IMR-90 (cell line): Measurements from ENCODE around the gene MRGPRD. TPM values are rescaled to one million over a fixed set of nuclear protein-coding genes. Genes with fewer than 3 reads are reported as not detected.
A peak's percentile ranks its signal among the peaks of the same experiment; 100 is the strongest.

ENCODE experiments used
- ATAC-seq: fragments of 200-7000 bp; cut with Tn5 transposase; 2 replicates; pipeline ENCODE4 v1.9.1; 2020; ENCODE audit warnings: low read depth, mild to moderate bottlenecking, moderate library complexity
- Bru-seq: library from RNA; stranded (reverse); fragments of 400-500 nt; gene quantifications from one replicate; lab custom pipeline; 2021; lab: Mats Ljungman, UMichigan
- BruChase-seq, 2 experiments: library from RNA; stranded (reverse); fragments of 400-500 nt; gene quantifications; one replicate each; lab custom pipeline; 2021; lab: Mats Ljungman, UMichigan
- BruUV-seq: library from RNA; stranded (reverse); fragments of 400-500 nt; replicated peaks from 2 replicates; lab custom pipeline; 2021; lab: Mats Ljungman, UMichigan
- CTCF ChIA-PET: fragments of 300-600 bp; formaldehyde crosslinking; extraction: SDS; loops from one replicate; lab custom pipeline; 2021; ENCODE audit warnings: antibody characterized with exemption; lab: Yijun Ruan, JAX
- POLR2A ChIA-PET: fragments of 300-600 bp; sonication (Branson Sonifier 250); formaldehyde crosslinking; loops from one replicate; lab custom pipeline; 2022; ENCODE audit warnings: antibody characterized with exemption; ENCODE audit not compliant: unreplicated experiment; lab: Charles Lee
- DNase-seq: peaks from one replicate; pipeline ENCODE4 v3.0.0; 2013
- H2AFZ ChIP-seq: replicated peaks from 2 replicates; pipeline ENCODE3; 2013; ENCODE audit warnings: low read length, mild to moderate bottlenecking; ENCODE audit not compliant: poor library complexity
- H2AK5ac ChIP-seq: 2 replicates; pipeline ENCODE4 v1.6.1; 2013; ENCODE audit warnings: low read depth, low read length, inconsistent platforms
- H2AK9ac ChIP-seq: replicated peaks from 2 replicates; pipeline ENCODE3; 2013; ENCODE audit warnings: mild to moderate bottlenecking, low read depth, low read length, moderate library complexity; ENCODE audit not compliant: poor library complexity
- H2BK120ac ChIP-seq: 2 replicates; pipeline ENCODE4 v1.6.1; 2013; ENCODE audit warnings: low read depth, low read length, inconsistent platforms
- H2BK15ac ChIP-seq: 3 replicates; pipeline ENCODE4 v1.6.1; 2013; ENCODE audit warnings: low read depth, low read length, inconsistent platforms
- H2BK20ac ChIP-seq: 2 replicates; pipeline ENCODE4 v1.6.1; 2013; ENCODE audit warnings: low read depth, mild to moderate bottlenecking, inconsistent platforms, low read length, moderate library complexity
- H2BK5ac ChIP-seq: 2 replicates; pipeline ENCODE4 v1.6.1; 2013; ENCODE audit warnings: mild to moderate bottlenecking, low read depth, low read length, inconsistent platforms; ENCODE audit not compliant: poor library complexity, severe bottlenecking
- H3K14ac ChIP-seq: replicated peaks from 2 replicates; pipeline ENCODE4 v1.6.1; 2013; ENCODE audit warnings: low read depth, low read length, inconsistent platforms
- H3K18ac ChIP-seq: 2 replicates; pipeline ENCODE4 v1.6.1; 2013; ENCODE audit warnings: low read depth, low read length, control low read depth
- H3K23ac ChIP-seq: 2 replicates; pipeline ENCODE4 v1.6.1; 2013; ENCODE audit warnings: low read depth, low read length, inconsistent platforms
- H3K27ac ChIP-seq: 2 replicates; pipeline ENCODE4 v1.5.1; 2013; ENCODE audit warnings: mild to moderate bottlenecking, control low read depth, low read length; ENCODE audit not compliant: insufficient read depth
- H3K27me3 ChIP-seq: 2 replicates; pipeline ENCODE4 v1.6.1; 2013; ENCODE audit warnings: low read length; ENCODE audit not compliant: control insufficient read depth, insufficient read depth
- H3K36me3 ChIP-seq: 2 replicates; pipeline ENCODE4 v1.6.1; 2013; ENCODE audit warnings: low read length, mixed read lengths; ENCODE audit not compliant: control insufficient read depth, insufficient read depth
- H3K4ac ChIP-seq: 2 replicates; pipeline ENCODE4 v1.6.1; 2013; ENCODE audit warnings: low read depth, low read length, inconsistent platforms
- H3K4me1 ChIP-seq: 2 replicates; pipeline ENCODE4 v1.6.1; 2013; ENCODE audit warnings: low read length, mixed read lengths; ENCODE audit not compliant: control insufficient read depth, insufficient read depth
- H3K4me2 ChIP-seq: 2 replicates; pipeline ENCODE4 v1.6.1; 2013; ENCODE audit warnings: low read depth, mild to moderate bottlenecking, control low read depth, low read length, moderate library complexity
- H3K4me3 ChIP-seq: 2 replicates; pipeline ENCODE4 v1.5.1; 2013; ENCODE audit warnings: low read depth, mild to moderate bottlenecking, control low read depth, low read length, moderate library complexity; ENCODE audit not compliant: insufficient read depth
- H3K56ac ChIP-seq: 2 replicates; pipeline ENCODE4 v1.6.1; 2013; ENCODE audit warnings: low read length, inconsistent platforms; ENCODE audit not compliant: insufficient read depth; ENCODE audit errors: extremely low read depth
- H3K79me1 ChIP-seq, 2 experiments: 2 replicates each; pipeline ENCODE4 v1.6.1; 2013; ENCODE audit warnings: low read length in 2 of 2, inconsistent platforms in 1 of 2, low read depth in 1 of 2
- H3K9ac ChIP-seq: 2 replicates; pipeline ENCODE4 v1.6.1; 2013; ENCODE audit warnings: low read depth, low read length, control low read depth
- H3K9me1 ChIP-seq: 2 replicates; pipeline ENCODE4 v1.6.1; 2013; ENCODE audit warnings: low read length, inconsistent platforms; ENCODE audit not compliant: insufficient read depth
- H3K9me3 ChIP-seq: 2 replicates; pipeline ENCODE4 v1.6.1; 2013; ENCODE audit warnings: low read length; ENCODE audit not compliant: control insufficient read depth, insufficient read depth
- H4K20me1 ChIP-seq: 2 replicates; pipeline ENCODE4 v1.6.1; 2013; ENCODE audit warnings: low read length, inconsistent platforms; ENCODE audit not compliant: insufficient read depth
- H4K5ac ChIP-seq: 2 replicates; pipeline ENCODE4 v1.6.1; 2013; ENCODE audit warnings: mild to moderate bottlenecking, low read depth, low read length, control low read depth
- H4K8ac ChIP-seq, 2 experiments: 2 replicates each; pipeline ENCODE4 v1.6.1; 2013; ENCODE audit warnings: low read depth in 2 of 2, low read length in 2 of 2, control low read depth in 1 of 2, inconsistent platforms in 1 of 2
- H4K91ac ChIP-seq: 2 replicates; pipeline ENCODE4 v1.6.1; 2013; ENCODE audit warnings: low read depth, low read length, inconsistent platforms; ENCODE audit not compliant: insufficient read depth
- BHLHE40 ChIP-seq: fragments of 150-350 bp; IDR thresholded peaks from 2 replicates; pipeline ENCODE4 v1.6.1; 2016; ENCODE audit warnings: mild to moderate bottlenecking, low read depth, low read length
- CHD1 ChIP-seq: IDR thresholded peaks from 2 replicates; pipeline ENCODE4 v1.6.1; 2012; ENCODE audit warnings: low read depth, low read length, improper control_type of control experiment
- MAFK ChIP-seq: IDR thresholded peaks from 2 replicates; pipeline ENCODE4 v1.6.1; 2012; ENCODE audit warnings: low read depth, low read length, improper control_type of control experiment
- MAZ ChIP-seq: IDR thresholded peaks from 2 replicates; pipeline ENCODE4 v1.6.1; 2012; ENCODE audit warnings: low read depth, mild to moderate bottlenecking, low read length, improper control_type of control experiment, moderate library complexity, borderline replicate concordance
- NFE2L2 ChIP-seq: fragments of 150-350 bp; IDR thresholded peaks from 2 replicates; pipeline ENCODE4 v1.6.1; 2016; ENCODE audit warnings: low read depth, mild to moderate bottlenecking, low read length
- POLR2A ChIP-seq: IDR thresholded peaks from 2 replicates; pipeline ENCODE4 v1.6.1; 2012; ENCODE audit warnings: mild to moderate bottlenecking, low read depth, low read length
- RAD21 ChIP-seq: IDR thresholded peaks from 2 replicates; pipeline ENCODE4 v1.6.1; 2012; ENCODE audit warnings: low read length, improper control_type of control experiment
- RCOR1 ChIP-seq: IDR thresholded peaks from 2 replicates; pipeline ENCODE4 v1.6.1; 2012; ENCODE audit warnings: mild to moderate bottlenecking, low read length, improper control_type of control experiment; ENCODE audit not compliant: insufficient replicate concordance
- RFX5 ChIP-seq: IDR thresholded peaks from 2 replicates; pipeline ENCODE4 v1.8.0; 2012; ENCODE audit warnings: low read depth, mild to moderate bottlenecking, low read length, moderate library complexity
- SMC3 ChIP-seq: fragments of 150-350 bp; IDR thresholded peaks from 2 replicates; pipeline ENCODE4 v1.6.1; 2016; ENCODE audit warnings: low read depth, mild to moderate bottlenecking, antibody characterized with exemption, low read length, moderate library complexity
- WGBS, 2 experiments: methylation state at CpG; one replicate each; pipeline versions ENCODE4 v1.1.5 to v1.1.7; 2013; ENCODE audit warnings: missing lambda C conversion rate in 2 of 2; ENCODE audit not compliant: insufficient read length in 1 of 2; ENCODE audit errors: extremely low coverage in 2 of 2; 5-methylcytosine and 5-hydroxymethylcytosine counted together
- dilution Hi-C: fragments of 300-500 bp; cut with HindIII; formaldehyde crosslinking; loops from one replicate; pipeline ENCODE4 v1.14.3; 2018; ENCODE audit warnings: low sequenced_read_pairs; ENCODE audit not compliant: unreplicated experiment
- in situ Hi-C: fragments of 300-500 bp; cut with MboI; formaldehyde crosslinking; loops from 3 replicates; pipeline ENCODE4 v1.14.3; 2019; ENCODE audit warnings: low sequenced_read_pairs, inconsistent platforms, mixed read lengths
- intact Hi-C: fragments of 100-400 bp; cut with micrococcal nuclease; formaldehyde crosslinking; loops from 2 replicates; pipeline ENCODE4 v1.10.0; 2022
- long read RNA-seq: library from polyadenylated mRNA; unstranded; transcript quantifications from one replicate; pipeline ENCODE4 v2.0.0, GENCODE V29; 2021; ENCODE audit not compliant: unreplicated experiment
- polyA plus RNA-seq, 3 experiments: library from polyadenylated mRNA; depleted of rRNA; stranded (reverse); fragments of >200 nt; gene quantifications; 2 replicates each; pipeline ENCODE4 v1.2.3, GENCODE V29; 2012; ENCODE audit warnings: low replicate concordance in 1 of 3
- total RNA-seq: library from RNA; depleted of rRNA; stranded (reverse); fragments of >200 nt; gene quantifications from 2 replicates; pipeline ENCODE4 v1.2.3, GENCODE V29; 2012; rRNA removed
- TF ChIP-seq, protein P1 (sequence below): fragments of 150-350 bp; IDR thresholded peaks from 2 replicates; pipeline ENCODE4 v1.6.1; 2017; ENCODE audit warnings: mild to moderate bottlenecking, antibody characterized with exemption, low read length, low read depth
- TF ChIP-seq, protein P2 (sequence below): fragments of 150-350 bp; IDR thresholded peaks from 2 replicates; pipeline ENCODE4 v1.6.1; 2016; ENCODE audit warnings: low read depth, mild to moderate bottlenecking, low read length, moderate library complexity, borderline replicate concordance
- TF ChIP-seq, protein P3 (sequence below): conservative IDR thresholded peaks from 2 replicates; pipeline ENCODE4 v1.5.1; 2012; ENCODE audit warnings: mild to moderate bottlenecking, low read depth, low read length, improper control_type of control experiment

Gene MRGPRD, protein sequence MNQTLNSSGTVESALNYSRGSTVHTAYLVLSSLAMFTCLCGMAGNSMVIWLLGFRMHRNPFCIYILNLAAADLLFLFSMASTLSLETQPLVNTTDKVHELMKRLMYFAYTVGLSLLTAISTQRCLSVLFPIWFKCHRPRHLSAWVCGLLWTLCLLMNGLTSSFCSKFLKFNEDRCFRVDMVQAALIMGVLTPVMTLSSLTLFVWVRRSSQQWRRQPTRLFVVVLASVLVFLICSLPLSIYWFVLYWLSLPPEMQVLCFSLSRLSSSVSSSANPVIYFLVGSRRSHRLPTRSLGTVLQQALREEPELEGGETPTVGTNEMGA
- total RNA-seq (not detected in 2 replicates), polyA plus RNA-seq (2012; rRNA removed) (not detected in 2 replicates), Bru-seq, nascent RNA (not detected), BruChase-seq, experiment 1, labeled RNA remaining after a 6-hour chase (not detected), BruChase-seq, experiment 2, labeled RNA remaining after a 2-hour chase (percentile 17 among the genes with signal in this experiment)
- not detected in 2 replicates for polyA plus RNA-seq (2012; cell fraction: cytosol; rRNA removed)
- polyA plus RNA-seq (2012; cell fraction: nucleus; rRNA removed; ENCODE audit: low replicate concordance), result not detected in 2 replicates
- long read RNA-seq, result 0 reads

DNA sequence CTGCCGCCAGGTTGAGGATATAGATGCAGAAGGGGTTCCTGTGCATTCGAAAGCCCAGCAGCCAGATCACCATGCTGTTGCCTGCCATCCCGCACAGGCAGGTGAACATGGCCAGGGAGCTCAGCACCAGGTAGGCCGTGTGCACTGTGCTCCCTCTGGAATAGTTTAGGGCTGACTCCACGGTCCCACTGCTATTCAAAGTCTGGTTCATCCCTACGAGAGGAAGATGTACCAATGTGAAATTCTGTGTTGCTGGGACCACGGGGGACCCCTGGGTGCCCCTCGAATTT is at the start of gene MRGPRD:
MRGPRD (minus strand) TSS at position 211 of the 290 bp plus-strand sequence; CDS start at position 211, 0 bp downstream.
- no peaks in the 10 kb centered on the region for H3K9me3 ChIP-seq
- 85% methylated on average over 3 of the region's 8 CpGs; no CpG with 5 or more reads in 1 of the 2 experiments for WGBS, 2 experiments
- ChIA-PET POLR2A (no interaction called here), CTCF (no interaction called here)
- no peak within 1 kb of the TSS for H3K4me2 ChIP-seq
- H3K4me1 ChIP-seq, result peaks cover 2% of the 10 kb centered on the region; the same call in 1 of the 2 replicates
- H3K9ac ChIP-seq, result no peak within 1 kb of the TSS
- no peak within 1 kb of the TSS for H2BK20ac ChIP-seq
- H2BK120ac ChIP-seq, result no peak within 1 kb of the TSS
- no peaks in the 10 kb centered on the region for H4K20me1 ChIP-seq
- H2AK5ac ChIP-seq, result no peak within 1 kb of the TSS
- H3K18ac ChIP-seq, result no peak within 1 kb of the TSS
- no peak within 1 kb of the TSS for H3K14ac ChIP-seq
- in situ Hi-C loops (no loop called here), dilution Hi-C loops (no loop called here), intact Hi-C loops (no loop called here)
- no peak within 1 kb of the TSS for H4K8ac ChIP-seq
- H2BK5ac ChIP-seq, result no peak within 1 kb of the TSS
- H3K56ac ChIP-seq, result no peak within 1 kb of the TSS
- TF ChIP-seq MAFK, result no peak
- TF ChIP-seq, protein P1, sequence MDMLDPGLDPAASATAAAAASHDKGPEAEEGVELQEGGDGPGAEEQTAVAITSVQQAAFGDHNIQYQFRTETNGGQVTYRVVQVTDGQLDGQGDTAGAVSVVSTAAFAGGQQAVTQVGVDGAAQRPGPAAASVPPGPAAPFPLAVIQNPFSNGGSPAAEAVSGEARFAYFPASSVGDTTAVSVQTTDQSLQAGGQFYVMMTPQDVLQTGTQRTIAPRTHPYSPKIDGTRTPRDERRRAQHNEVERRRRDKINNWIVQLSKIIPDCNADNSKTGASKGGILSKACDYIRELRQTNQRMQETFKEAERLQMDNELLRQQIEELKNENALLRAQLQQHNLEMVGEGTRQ, result no peak
- no peak for TF ChIP-seq NFE2L2
- no peak for TF ChIP-seq CHD1
- TF ChIP-seq RFX5, result no peak
- TF ChIP-seq POLR2A, result no peak
- TF ChIP-seq, protein P2, sequence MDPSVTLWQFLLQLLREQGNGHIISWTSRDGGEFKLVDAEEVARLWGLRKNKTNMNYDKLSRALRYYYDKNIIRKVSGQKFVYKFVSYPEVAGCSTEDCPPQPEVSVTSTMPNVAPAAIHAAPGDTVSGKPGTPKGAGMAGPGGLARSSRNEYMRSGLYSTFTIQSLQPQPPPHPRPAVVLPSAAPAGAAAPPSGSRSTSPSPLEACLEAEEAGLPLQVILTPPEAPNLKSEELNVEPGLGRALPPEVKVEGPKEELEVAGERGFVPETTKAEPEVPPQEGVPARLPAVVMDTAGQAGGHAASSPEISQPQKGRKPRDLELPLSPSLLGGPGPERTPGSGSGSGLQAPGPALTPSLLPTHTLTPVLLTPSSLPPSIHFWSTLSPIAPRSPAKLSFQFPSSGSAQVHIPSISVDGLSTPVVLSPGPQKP, result no peak
- TF ChIP-seq, protein P3, sequence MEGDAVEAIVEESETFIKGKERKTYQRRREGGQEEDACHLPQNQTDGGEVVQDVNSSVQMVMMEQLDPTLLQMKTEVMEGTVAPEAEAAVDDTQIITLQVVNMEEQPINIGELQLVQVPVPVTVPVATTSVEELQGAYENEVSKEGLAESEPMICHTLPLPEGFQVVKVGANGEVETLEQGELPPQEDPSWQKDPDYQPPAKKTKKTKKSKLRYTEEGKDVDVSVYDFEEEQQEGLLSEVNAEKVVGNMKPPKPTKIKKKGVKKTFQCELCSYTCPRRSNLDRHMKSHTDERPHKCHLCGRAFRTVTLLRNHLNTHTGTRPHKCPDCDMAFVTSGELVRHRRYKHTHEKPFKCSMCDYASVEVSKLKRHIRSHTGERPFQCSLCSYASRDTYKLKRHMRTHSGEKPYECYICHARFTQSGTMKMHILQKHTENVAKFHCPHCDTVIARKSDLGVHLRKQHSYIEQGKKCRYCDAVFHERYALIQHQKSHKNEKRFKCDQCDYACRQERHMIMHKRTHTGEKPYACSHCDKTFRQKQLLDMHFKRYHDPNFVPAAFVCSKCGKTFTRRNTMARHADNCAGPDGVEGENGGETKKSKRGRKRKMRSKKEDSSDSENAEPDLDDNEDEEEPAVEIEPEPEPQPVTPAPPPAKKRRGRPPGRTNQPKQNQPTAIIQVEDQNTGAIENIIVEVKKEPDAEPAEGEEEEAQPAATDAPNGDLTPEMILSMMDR, result no peak
- no peak for TF ChIP-seq RAD21
- TF ChIP-seq SMC3, result no peak
- no peak for TF ChIP-seq MAZ
- TF ChIP-seq RCOR1, result no peak
- no peak for TF ChIP-seq BHLHE40
- no peak within 1 kb of the TSS for H3K4me3 ChIP-seq
- no peak within 1 kb of the TSS for H4K91ac ChIP-seq
- no TSS peak for BruUV-seq
- H2AFZ ChIP-seq, result no peak within 1 kb of the TSS
- H4K5ac ChIP-seq, result no peak within 1 kb of the TSS
- no peak within 1 kb of the TSS for H3K23ac ChIP-seq
- H2AK9ac ChIP-seq, result no peak within 1 kb of the TSS
- no peak within 1 kb of the TSS for H2BK15ac ChIP-seq
- no peaks in the 10 kb centered on the region for H3K36me3 ChIP-seq
- no peak within 1 kb of the TSS for H3K27ac ChIP-seq
- DNase-seq, result no peak
- no peak for ATAC-seq
- H3K9me1 ChIP-seq, result no peaks in the 10 kb centered on the region
- no peak within 1 kb of the TSS for H3K4ac ChIP-seq
- H3K79me1 ChIP-seq, result no peaks in the 10 kb centered on the region
- peaks cover 41% of the 10 kb centered on the region for H3K27me3 ChIP-seq
